Measurements from ENCODE around the gene ABCF2. TPM values are rescaled to one million over a fixed set of nuclear protein-coding genes. Genes with fewer than 3 reads are reported as not detected.

Gene ABCF2
- total and polyA plus RNA-seq, 10 of the 15 experiments (the other 5 are each of a cell fraction or from before 2014, with no cell fraction given): 29.3 to 76.3 (median 57.1) TPM

DNA sequence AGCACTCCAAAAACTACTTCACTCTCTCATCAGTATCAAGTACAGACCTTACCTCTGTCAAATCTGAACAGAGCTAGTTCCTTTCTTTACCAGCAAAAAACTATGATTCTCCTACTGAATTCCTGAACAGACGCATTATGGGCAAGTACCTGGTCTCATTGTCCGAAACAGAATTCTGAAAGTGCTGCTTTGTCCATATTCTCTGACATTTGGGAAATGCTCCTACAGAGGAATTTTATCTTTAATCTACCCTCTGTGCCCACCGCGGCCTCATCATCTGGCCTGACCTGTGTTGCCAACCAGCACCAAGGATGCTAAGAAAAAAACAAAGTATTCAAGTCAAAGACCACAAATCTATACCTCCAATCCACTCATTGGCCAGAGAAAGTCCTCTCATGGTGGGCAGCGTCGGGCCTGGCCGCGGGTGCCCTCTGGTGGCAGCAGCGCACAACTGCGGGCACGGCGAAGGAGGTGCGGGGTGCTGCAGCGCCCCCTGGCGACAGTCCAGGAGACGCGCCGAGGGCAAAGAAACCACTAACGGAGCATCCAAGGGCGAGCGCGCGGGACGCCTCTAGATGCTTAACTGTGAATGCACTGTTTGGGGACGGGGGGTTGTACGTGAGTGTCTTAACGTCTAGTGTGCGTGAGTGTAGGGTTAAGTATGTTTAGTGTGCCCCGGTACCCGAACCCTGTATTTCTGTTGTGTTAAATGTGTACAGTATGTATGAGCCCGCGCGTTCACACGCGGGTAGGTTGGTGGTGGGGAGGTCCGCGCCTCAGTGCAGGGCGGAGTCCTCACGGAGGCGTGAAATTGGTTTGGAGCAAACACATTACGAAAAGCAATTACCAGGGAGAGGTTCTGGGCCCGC, 54.5 kb downstream of the ABCF2 start (continued):
- no peak for TF ChIP-seq ZNF24 (IDR thresholded peaks at IDR 0.05)
- TF ChIP-seq BCL11A (IDR thresholded peaks at IDR 0.05; ENCODE audit: low read depth, low read length): no peak
- TF ChIP-seq RAD21 (IDR thresholded peaks at IDR 0.05; ENCODE audit: insufficient read depth, low read depth, low read length): peak; percentile 75
- no peak for TF ChIP-seq NFXL1 (IDR thresholded peaks at IDR 0.05; ENCODE audit: borderline replicate concordance)
- TF ChIP-seq YY1 (IDR thresholded peaks at IDR 0.05; ENCODE audit: low read depth, low read length): peak; percentile 86; the same call in 1 of the 2 replicates
- TF ChIP-seq NBN (IDR thresholded peaks at IDR 0.05): 0 out of 2 replicates have a peak, but pooled peaks have one; percentile 16
- TF ChIP-seq, protein P1, sequence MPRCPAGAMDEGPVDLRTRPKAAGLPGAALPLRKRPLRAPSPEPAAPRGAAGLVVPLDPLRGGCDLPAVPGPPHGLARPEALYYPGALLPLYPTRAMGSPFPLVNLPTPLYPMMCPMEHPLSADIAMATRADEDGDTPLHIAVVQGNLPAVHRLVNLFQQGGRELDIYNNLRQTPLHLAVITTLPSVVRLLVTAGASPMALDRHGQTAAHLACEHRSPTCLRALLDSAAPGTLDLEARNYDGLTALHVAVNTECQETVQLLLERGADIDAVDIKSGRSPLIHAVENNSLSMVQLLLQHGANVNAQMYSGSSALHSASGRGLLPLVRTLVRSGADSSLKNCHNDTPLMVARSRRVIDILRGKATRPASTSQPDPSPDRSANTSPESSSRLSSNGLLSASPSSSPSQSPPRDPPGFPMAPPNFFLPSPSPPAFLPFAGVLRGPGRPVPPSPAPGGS (IDR thresholded peaks at IDR 0.05; ENCODE audit: borderline replicate concordance, insufficient read depth, low read depth, low read length, poor library complexity, severe bottlenecking): no peak
- TF ChIP-seq, protein P2, sequence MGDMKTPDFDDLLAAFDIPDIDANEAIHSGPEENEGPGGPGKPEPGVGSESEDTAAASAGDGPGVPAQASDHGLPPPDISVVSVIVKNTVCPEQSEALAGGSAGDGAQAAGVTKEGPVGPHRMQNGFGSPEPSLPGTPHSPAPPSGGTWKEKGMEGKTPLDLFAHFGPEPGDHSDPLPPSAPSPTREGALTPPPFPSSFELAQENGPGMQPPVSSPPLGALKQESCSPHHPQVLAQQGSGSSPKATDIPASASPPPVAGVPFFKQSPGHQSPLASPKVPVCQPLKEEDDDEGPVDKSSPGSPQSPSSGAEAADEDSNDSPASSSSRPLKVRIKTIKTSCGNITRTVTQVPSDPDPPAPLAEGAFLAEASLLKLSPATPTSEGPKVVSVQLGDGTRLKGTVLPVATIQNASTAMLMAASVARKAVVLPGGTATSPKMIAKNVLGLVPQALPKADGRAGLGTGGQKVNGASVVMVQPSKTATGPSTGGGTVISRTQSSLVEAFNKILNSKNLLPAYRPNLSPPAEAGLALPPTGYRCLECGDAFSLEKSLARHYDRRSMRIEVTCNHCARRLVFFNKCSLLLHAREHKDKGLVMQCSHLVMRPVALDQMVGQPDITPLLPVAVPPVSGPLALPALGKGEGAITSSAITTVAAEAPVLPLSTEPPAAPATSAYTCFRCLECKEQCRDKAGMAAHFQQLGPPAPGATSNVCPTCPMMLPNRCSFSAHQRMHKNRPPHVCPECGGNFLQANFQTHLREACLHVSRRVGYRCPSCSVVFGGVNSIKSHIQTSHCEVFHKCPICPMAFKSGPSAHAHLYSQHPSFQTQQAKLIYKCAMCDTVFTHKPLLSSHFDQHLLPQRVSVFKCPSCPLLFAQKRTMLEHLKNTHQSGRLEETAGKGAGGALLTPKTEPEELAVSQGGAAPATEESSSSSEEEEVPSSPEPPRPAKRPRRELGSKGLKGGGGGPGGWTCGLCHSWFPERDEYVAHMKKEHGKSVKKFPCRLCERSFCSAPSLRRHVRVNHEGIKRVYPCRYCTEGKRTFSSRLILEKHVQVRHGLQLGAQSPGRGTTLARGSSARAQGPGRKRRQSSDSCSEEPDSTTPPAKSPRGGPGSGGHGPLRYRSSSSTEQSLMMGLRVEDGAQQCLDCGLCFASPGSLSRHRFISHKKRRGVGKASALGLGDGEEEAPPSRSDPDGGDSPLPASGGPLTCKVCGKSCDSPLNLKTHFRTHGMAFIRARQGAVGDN (IDR thresholded peaks at IDR 0.05): no peak
- TF ChIP-seq BMI1 (IDR thresholded peaks at IDR 0.05; ENCODE audit: borderline replicate concordance): no peak
- TF ChIP-seq MEF2A (IDR thresholded peaks at IDR 0.05; ENCODE audit: insufficient read depth, low read depth, low read length): no peak
- peak; percentile 69 for TF ChIP-seq SP1 (IDR thresholded peaks at IDR 0.05; ENCODE audit: low read depth, low read length)
- no peak for TF ChIP-seq CHD2 (IDR thresholded peaks at IDR 0.05; ENCODE audit: borderline replicate concordance, low read depth, low read length)
- TF ChIP-seq, protein P3, sequence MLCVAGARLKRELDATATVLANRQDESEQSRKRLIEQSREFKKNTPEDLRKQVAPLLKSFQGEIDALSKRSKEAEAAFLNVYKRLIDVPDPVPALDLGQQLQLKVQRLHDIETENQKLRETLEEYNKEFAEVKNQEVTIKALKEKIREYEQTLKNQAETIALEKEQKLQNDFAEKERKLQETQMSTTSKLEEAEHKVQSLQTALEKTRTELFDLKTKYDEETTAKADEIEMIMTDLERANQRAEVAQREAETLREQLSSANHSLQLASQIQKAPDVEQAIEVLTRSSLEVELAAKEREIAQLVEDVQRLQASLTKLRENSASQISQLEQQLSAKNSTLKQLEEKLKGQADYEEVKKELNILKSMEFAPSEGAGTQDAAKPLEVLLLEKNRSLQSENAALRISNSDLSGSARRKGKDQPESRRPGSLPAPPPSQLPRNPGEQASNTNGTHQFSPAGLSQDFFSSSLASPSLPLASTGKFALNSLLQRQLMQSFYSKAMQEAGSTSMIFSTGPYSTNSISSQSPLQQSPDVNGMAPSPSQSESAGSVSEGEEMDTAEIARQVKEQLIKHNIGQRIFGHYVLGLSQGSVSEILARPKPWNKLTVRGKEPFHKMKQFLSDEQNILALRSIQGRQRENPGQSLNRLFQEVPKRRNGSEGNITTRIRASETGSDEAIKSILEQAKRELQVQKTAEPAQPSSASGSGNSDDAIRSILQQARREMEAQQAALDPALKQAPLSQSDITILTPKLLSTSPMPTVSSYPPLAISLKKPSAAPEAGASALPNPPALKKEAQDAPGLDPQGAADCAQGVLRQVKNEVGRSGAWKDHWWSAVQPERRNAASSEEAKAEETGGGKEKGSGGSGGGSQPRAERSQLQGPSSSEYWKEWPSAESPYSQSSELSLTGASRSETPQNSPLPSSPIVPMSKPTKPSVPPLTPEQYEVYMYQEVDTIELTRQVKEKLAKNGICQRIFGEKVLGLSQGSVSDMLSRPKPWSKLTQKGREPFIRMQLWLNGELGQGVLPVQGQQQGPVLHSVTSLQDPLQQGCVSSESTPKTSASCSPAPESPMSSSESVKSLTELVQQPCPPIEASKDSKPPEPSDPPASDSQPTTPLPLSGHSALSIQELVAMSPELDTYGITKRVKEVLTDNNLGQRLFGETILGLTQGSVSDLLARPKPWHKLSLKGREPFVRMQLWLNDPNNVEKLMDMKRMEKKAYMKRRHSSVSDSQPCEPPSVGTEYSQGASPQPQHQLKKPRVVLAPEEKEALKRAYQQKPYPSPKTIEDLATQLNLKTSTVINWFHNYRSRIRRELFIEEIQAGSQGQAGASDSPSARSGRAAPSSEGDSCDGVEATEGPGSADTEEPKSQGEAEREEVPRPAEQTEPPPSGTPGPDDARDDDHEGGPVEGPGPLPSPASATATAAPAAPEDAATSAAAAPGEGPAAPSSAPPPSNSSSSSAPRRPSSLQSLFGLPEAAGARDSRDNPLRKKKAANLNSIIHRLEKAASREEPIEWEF (IDR thresholded peaks at IDR 0.05; ENCODE audit: insufficient replicate concordance, low read depth, low read length): no peak
- no peak for TF ChIP-seq CHD1 (IDR thresholded peaks at IDR 0.05; ENCODE audit: low read depth, low read length)
- TF ChIP-seq SIX5 (IDR thresholded peaks at IDR 0.05; ENCODE audit: low read depth, low read length, severe bottlenecking): no peak
- TF ChIP-seq, protein P4, sequence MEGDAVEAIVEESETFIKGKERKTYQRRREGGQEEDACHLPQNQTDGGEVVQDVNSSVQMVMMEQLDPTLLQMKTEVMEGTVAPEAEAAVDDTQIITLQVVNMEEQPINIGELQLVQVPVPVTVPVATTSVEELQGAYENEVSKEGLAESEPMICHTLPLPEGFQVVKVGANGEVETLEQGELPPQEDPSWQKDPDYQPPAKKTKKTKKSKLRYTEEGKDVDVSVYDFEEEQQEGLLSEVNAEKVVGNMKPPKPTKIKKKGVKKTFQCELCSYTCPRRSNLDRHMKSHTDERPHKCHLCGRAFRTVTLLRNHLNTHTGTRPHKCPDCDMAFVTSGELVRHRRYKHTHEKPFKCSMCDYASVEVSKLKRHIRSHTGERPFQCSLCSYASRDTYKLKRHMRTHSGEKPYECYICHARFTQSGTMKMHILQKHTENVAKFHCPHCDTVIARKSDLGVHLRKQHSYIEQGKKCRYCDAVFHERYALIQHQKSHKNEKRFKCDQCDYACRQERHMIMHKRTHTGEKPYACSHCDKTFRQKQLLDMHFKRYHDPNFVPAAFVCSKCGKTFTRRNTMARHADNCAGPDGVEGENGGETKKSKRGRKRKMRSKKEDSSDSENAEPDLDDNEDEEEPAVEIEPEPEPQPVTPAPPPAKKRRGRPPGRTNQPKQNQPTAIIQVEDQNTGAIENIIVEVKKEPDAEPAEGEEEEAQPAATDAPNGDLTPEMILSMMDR (IDR thresholded peaks at IDR 0.05 in 2 of 3, conservative IDR thresholded peaks at IDR 0.05 in 1 of 3; ENCODE audit: control insufficient read depth in 2 of 3, extremely low read depth in 1 of 3, insufficient read depth in 1 of 3, low read depth in 3 of 3, low read length in 3 of 3): peak; percentile 100; a peak in 5 of 6 replicates
